IMR-90 (cell line): ENCODE data around the gene MPG. TPM values are rescaled to one million over a fixed set of nuclear protein-coding genes. Genes with fewer than 3 reads are reported as not detected.
A peak's percentile ranks its signal among the peaks of the same experiment; 100 is the strongest.

Experiments used
- ATAC-seq: fragments of 200-7000 bp; cut with Tn5 transposase; 2 replicates; pipeline ENCODE4 v1.9.1; 2020; ENCODE audit warnings: low read depth, mild to moderate bottlenecking, moderate library complexity
- BruUV-seq: library from RNA; stranded (reverse); fragments of 400-500 nt; replicated peaks from 2 replicates; lab custom pipeline; 2021; lab: Mats Ljungman, UMichigan
- CTCF ChIA-PET: fragments of 300-600 bp; formaldehyde crosslinking; extraction: SDS; loops from one replicate; lab custom pipeline; 2021; ENCODE audit warnings: antibody characterized with exemption; lab: Yijun Ruan, JAX
- POLR2A ChIA-PET: fragments of 300-600 bp; sonication (Branson Sonifier 250); formaldehyde crosslinking; loops from one replicate; lab custom pipeline; 2022; ENCODE audit warnings: antibody characterized with exemption; ENCODE audit not compliant: unreplicated experiment; lab: Charles Lee
- DNase-seq: peaks from one replicate; pipeline ENCODE4 v3.0.0; 2013
- H2AFZ ChIP-seq: replicated peaks from 2 replicates; pipeline ENCODE3; 2013; ENCODE audit warnings: low read length, mild to moderate bottlenecking; ENCODE audit not compliant: poor library complexity
- H2AK5ac ChIP-seq: 2 replicates; pipeline ENCODE4 v1.6.1; 2013; ENCODE audit warnings: low read depth, low read length, inconsistent platforms
- H2AK9ac ChIP-seq: replicated peaks from 2 replicates; pipeline ENCODE3; 2013; ENCODE audit warnings: mild to moderate bottlenecking, low read depth, low read length, moderate library complexity; ENCODE audit not compliant: poor library complexity
- H2BK120ac ChIP-seq: 2 replicates; pipeline ENCODE4 v1.6.1; 2013; ENCODE audit warnings: low read depth, low read length, inconsistent platforms
- H2BK15ac ChIP-seq: 3 replicates; pipeline ENCODE4 v1.6.1; 2013; ENCODE audit warnings: low read depth, low read length, inconsistent platforms
- H2BK20ac ChIP-seq: 2 replicates; pipeline ENCODE4 v1.6.1; 2013; ENCODE audit warnings: low read depth, mild to moderate bottlenecking, inconsistent platforms, low read length, moderate library complexity
- H2BK5ac ChIP-seq: 2 replicates; pipeline ENCODE4 v1.6.1; 2013; ENCODE audit warnings: mild to moderate bottlenecking, low read depth, low read length, inconsistent platforms; ENCODE audit not compliant: poor library complexity, severe bottlenecking
- H3K14ac ChIP-seq: replicated peaks from 2 replicates; pipeline ENCODE4 v1.6.1; 2013; ENCODE audit warnings: low read depth, low read length, inconsistent platforms
- H3K18ac ChIP-seq: 2 replicates; pipeline ENCODE4 v1.6.1; 2013; ENCODE audit warnings: low read depth, low read length, control low read depth
- H3K23ac ChIP-seq: 2 replicates; pipeline ENCODE4 v1.6.1; 2013; ENCODE audit warnings: low read depth, low read length, inconsistent platforms
- H3K27ac ChIP-seq: 2 replicates; pipeline ENCODE4 v1.5.1; 2013; ENCODE audit warnings: mild to moderate bottlenecking, control low read depth, low read length; ENCODE audit not compliant: insufficient read depth
- H3K27me3 ChIP-seq: 2 replicates; pipeline ENCODE4 v1.6.1; 2013; ENCODE audit warnings: low read length; ENCODE audit not compliant: control insufficient read depth, insufficient read depth
- H3K36me3 ChIP-seq: 2 replicates; pipeline ENCODE4 v1.6.1; 2013; ENCODE audit warnings: low read length, mixed read lengths; ENCODE audit not compliant: control insufficient read depth, insufficient read depth
- H3K4ac ChIP-seq: 2 replicates; pipeline ENCODE4 v1.6.1; 2013; ENCODE audit warnings: low read depth, low read length, inconsistent platforms
- H3K4me1 ChIP-seq: 2 replicates; pipeline ENCODE4 v1.6.1; 2013; ENCODE audit warnings: low read length, mixed read lengths; ENCODE audit not compliant: control insufficient read depth, insufficient read depth
- H3K4me2 ChIP-seq: 2 replicates; pipeline ENCODE4 v1.6.1; 2013; ENCODE audit warnings: low read depth, mild to moderate bottlenecking, control low read depth, low read length, moderate library complexity
- H3K4me3 ChIP-seq: 2 replicates; pipeline ENCODE4 v1.5.1; 2013; ENCODE audit warnings: low read depth, mild to moderate bottlenecking, control low read depth, low read length, moderate library complexity; ENCODE audit not compliant: insufficient read depth
- H3K56ac ChIP-seq: 2 replicates; pipeline ENCODE4 v1.6.1; 2013; ENCODE audit warnings: low read length, inconsistent platforms; ENCODE audit not compliant: insufficient read depth; ENCODE audit errors: extremely low read depth
- H3K79me1 ChIP-seq, 2 experiments: 2 replicates each; pipeline ENCODE4 v1.6.1; 2013; ENCODE audit warnings: low read length in 2 of 2, inconsistent platforms in 1 of 2, low read depth in 1 of 2
- H3K9ac ChIP-seq: 2 replicates; pipeline ENCODE4 v1.6.1; 2013; ENCODE audit warnings: low read depth, low read length, control low read depth
- H3K9me1 ChIP-seq: 2 replicates; pipeline ENCODE4 v1.6.1; 2013; ENCODE audit warnings: low read length, inconsistent platforms; ENCODE audit not compliant: insufficient read depth
- H3K9me3 ChIP-seq: 2 replicates; pipeline ENCODE4 v1.6.1; 2013; ENCODE audit warnings: low read length; ENCODE audit not compliant: control insufficient read depth, insufficient read depth
- H4K20me1 ChIP-seq: 2 replicates; pipeline ENCODE4 v1.6.1; 2013; ENCODE audit warnings: low read length, inconsistent platforms; ENCODE audit not compliant: insufficient read depth
- H4K5ac ChIP-seq: 2 replicates; pipeline ENCODE4 v1.6.1; 2013; ENCODE audit warnings: mild to moderate bottlenecking, low read depth, low read length, control low read depth
- H4K8ac ChIP-seq, 2 experiments: 2 replicates each; pipeline ENCODE4 v1.6.1; 2013; ENCODE audit warnings: low read depth in 2 of 2, low read length in 2 of 2, control low read depth in 1 of 2, inconsistent platforms in 1 of 2
- H4K91ac ChIP-seq: 2 replicates; pipeline ENCODE4 v1.6.1; 2013; ENCODE audit warnings: low read depth, low read length, inconsistent platforms; ENCODE audit not compliant: insufficient read depth
- BHLHE40 ChIP-seq: fragments of 150-350 bp; IDR thresholded peaks from 2 replicates; pipeline ENCODE4 v1.6.1; 2016; ENCODE audit warnings: mild to moderate bottlenecking, low read depth, low read length
- CEBPB ChIP-seq: IDR thresholded peaks from 2 replicates; pipeline ENCODE4 v1.6.1; 2012; ENCODE audit warnings: low read depth, low read length, improper control_type of control experiment
- CHD1 ChIP-seq: IDR thresholded peaks from 2 replicates; pipeline ENCODE4 v1.6.1; 2012; ENCODE audit warnings: low read depth, low read length, improper control_type of control experiment
- CTCF ChIP-seq: conservative IDR thresholded peaks from 2 replicates; pipeline ENCODE4 v1.5.1; 2012; ENCODE audit warnings: mild to moderate bottlenecking, low read depth, low read length, improper control_type of control experiment
- ELK1 ChIP-seq: fragments of 150-350 bp; IDR thresholded peaks from 2 replicates; pipeline ENCODE4 v1.6.1; 2016; ENCODE audit warnings: low read depth, mild to moderate bottlenecking, low read length, moderate library complexity, borderline replicate concordance
- FOS ChIP-seq: fragments of 150-350 bp; IDR thresholded peaks from 2 replicates; pipeline ENCODE4 v1.6.1; 2016; ENCODE audit warnings: low read depth, low read length
- MXI1 ChIP-seq: IDR thresholded peaks from 2 replicates; pipeline ENCODE4 v1.6.1; 2012; ENCODE audit warnings: low read depth, mild to moderate bottlenecking, low read length, moderate library complexity, borderline replicate concordance
- NFE2L2 ChIP-seq: fragments of 150-350 bp; IDR thresholded peaks from 2 replicates; pipeline ENCODE4 v1.6.1; 2016; ENCODE audit warnings: low read depth, mild to moderate bottlenecking, low read length
- POLR2A ChIP-seq: IDR thresholded peaks from 2 replicates; pipeline ENCODE4 v1.6.1; 2012; ENCODE audit warnings: mild to moderate bottlenecking, low read depth, low read length
- RAD21 ChIP-seq: IDR thresholded peaks from 2 replicates; pipeline ENCODE4 v1.6.1; 2012; ENCODE audit warnings: low read length, improper control_type of control experiment
- RCOR1 ChIP-seq: IDR thresholded peaks from 2 replicates; pipeline ENCODE4 v1.6.1; 2012; ENCODE audit warnings: mild to moderate bottlenecking, low read length, improper control_type of control experiment; ENCODE audit not compliant: insufficient replicate concordance
- RFX5 ChIP-seq: IDR thresholded peaks from 2 replicates; pipeline ENCODE4 v1.8.0; 2012; ENCODE audit warnings: low read depth, mild to moderate bottlenecking, low read length, moderate library complexity
- SMC3 ChIP-seq: fragments of 150-350 bp; IDR thresholded peaks from 2 replicates; pipeline ENCODE4 v1.6.1; 2016; ENCODE audit warnings: low read depth, mild to moderate bottlenecking, antibody characterized with exemption, low read length, moderate library complexity
- whole genome bisulfite sequencing, 2 experiments: methylation state at CpG; one replicate each; pipeline versions ENCODE4 v1.1.5 to v1.1.7; 2013; ENCODE audit warnings: missing lambda C conversion rate in 2 of 2; ENCODE audit not compliant: insufficient read length in 1 of 2; ENCODE audit errors: extremely low coverage in 2 of 2; 5-methylcytosine and 5-hydroxymethylcytosine counted together
- dilution Hi-C: fragments of 300-500 bp; cut with HindIII; formaldehyde crosslinking; loops from one replicate; pipeline ENCODE4 v1.14.3; 2018; ENCODE audit warnings: low sequenced_read_pairs; ENCODE audit not compliant: unreplicated experiment
- in situ Hi-C: fragments of 300-500 bp; cut with MboI; formaldehyde crosslinking; loops from 3 replicates; pipeline ENCODE4 v1.14.3; 2019; ENCODE audit warnings: low sequenced_read_pairs, inconsistent platforms, mixed read lengths
- intact Hi-C: fragments of 100-400 bp; cut with micrococcal nuclease; formaldehyde crosslinking; loops from 2 replicates; pipeline ENCODE4 v1.10.0; 2022
- polyA plus RNA-seq, 3 experiments: library from polyadenylated mRNA; depleted of rRNA; stranded (reverse); fragments of >200 nt; gene quantifications; 2 replicates each; pipeline ENCODE4 v1.2.3, GENCODE V29; 2012; ENCODE audit warnings: low replicate concordance in 1 of 3
- total RNA-seq: library from RNA; depleted of rRNA; stranded (reverse); fragments of >200 nt; gene quantifications from 2 replicates; pipeline ENCODE4 v1.2.3, GENCODE V29; 2012

Gene MPG
- total and polyA plus RNA-seq, 2 of the 4 experiments (the other 2 are of a cell fraction) = 66.7 to 135 TPM

DNA sequence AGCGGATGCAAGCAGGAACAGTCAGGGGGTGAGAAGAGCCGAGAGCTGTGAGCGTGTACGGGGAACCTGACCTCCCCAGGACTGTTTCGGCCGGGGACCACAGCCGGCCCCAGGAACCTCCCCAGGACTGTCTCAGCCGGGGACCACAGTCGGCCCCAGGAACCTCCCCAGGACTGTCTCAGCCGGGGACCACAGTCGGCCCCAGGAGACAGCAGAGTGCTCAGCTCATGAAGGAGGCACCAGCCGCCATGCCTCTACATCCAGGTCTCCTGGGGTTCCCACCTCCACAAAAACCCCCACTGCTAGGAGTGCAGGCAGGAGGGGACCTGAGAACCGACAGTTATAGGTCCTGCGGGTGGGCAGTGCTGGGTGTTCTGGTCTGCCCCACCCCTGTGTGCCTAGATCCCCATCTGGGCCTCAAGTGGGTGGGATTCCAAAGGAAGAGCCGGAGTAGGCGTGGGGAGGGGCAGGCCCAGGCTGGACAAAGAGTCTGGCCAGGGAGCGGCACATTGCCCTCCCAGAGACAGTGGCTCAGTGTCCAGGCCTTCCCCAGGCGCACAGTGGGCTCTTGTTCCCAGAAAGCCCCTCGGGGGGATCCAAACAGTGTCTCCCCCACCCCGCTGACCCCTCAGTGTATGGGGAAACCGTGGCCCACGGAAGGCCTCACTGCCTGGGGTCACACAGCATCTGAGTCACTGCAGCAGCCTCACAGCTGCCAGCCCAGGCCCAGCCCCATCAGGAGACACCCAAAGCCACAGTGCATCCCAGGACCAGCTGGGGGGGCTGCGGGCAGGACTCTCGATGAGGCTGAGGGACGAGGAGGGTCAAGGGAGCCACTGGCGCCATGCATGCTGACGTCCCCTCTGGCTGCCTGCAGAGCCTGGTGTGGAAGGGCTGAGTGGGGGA, 9.9 kb upstream of the MPG start (continued):
- TF ChIP-seq NFE2L2 (no peak), RCOR1 (no peak), BHLHE40 (no peak)

- dilution Hi-C loops = no loop called here
- Histone ChIP-seq H3K23ac (peak overlapping the region; percentile 44), H2BK15ac (no peak overlapping the region), H3K4ac (peak overlapping the region; percentile 40; the same call in 1 of the 2 replicates), H3K4me3 (no peak overlapping the region), H3K56ac (no peak overlapping the region), H2AFZ (peak overlapping the region; percentile 46), H3K4me2 (no peak overlapping the region), H3K36me3 (peaks cover 9% of the 10 kb centered on the region; the same call in 1 of the 2 replicates), H4K91ac (no peak overlapping the region), H3K18ac (no peak overlapping the region), H2BK5ac (no peak overlapping the region), H3K79me1 (peaks cover 28 to 82% of the 10 kb centered on the region in 2 experiments), H4K20me1 (peaks cover 76% of the 10 kb centered on the region), H4K8ac (no peak overlapping the region), H3K27me3 (no peaks in the 10 kb centered on the region), H3K9ac (no peak overlapping the region), H2BK20ac (no peak overlapping the region), H3K14ac (no peak overlapping the region), H2AK9ac (peak overlapping the region; percentile 97), H4K5ac (no peak overlapping the region), H2AK5ac (peak overlapping the region; percentile 46; the same call in 1 of the 2 replicates), H2BK120ac (no peak overlapping the region), H3K9me3 (no peaks in the 10 kb centered on the region), H3K9me1 (peaks cover 15% of the 10 kb centered on the region), H3K4me1 (peaks cover 50% of the 10 kb centered on the region), H3K27ac (no peak overlapping the region)
- ATAC-seq (no peak), DNase-seq (no peak)
- WGBS, 2 experiments = 90% methylated on average over 2 of the region's 8 CpGs; no CpG with 5 or more reads in 1 of the 2 experiments
- BruUV-seq = no TSS peak
- intact Hi-C loops = no loop called here
- in situ Hi-C loops = no loop called here
- ChIA-PET POLR2A (no interaction called here), CTCF (interaction anchor here (1.1 kb wide), 1 partner anchor 38 kb away, joined by 3 read pairs; no protein-coding TSS in a partner anchor)
- TF ChIP-seq NFE2L2 = no peak
- TF ChIP-seq CTCF = no peak
- no peak for TF ChIP-seq CHD1
- TF ChIP-seq RFX5 = no peak
- TF ChIP-seq RCOR1 = no peak
- TF ChIP-seq RAD21 = no peak
- no peak for TF ChIP-seq CEBPB
- no peak for TF ChIP-seq FOS
- no peak for TF ChIP-seq SMC3
- TF ChIP-seq MXI1 = no peak
- no peak for TF ChIP-seq POLR2A
- TF ChIP-seq ELK1 = no peak
- no peak for TF ChIP-seq BHLHE40
These were observed 8.8 kb upstream of the MPG start for GRCh38 chr16:69181-69580.
